NB4 (cell line): ENCODE measurements around the gene ZNF784.
"Not testable (repeated sequence)": the region's sequence is repeated elsewhere in the genome, so short reads cannot be mapped to it uniquely, and the experiment has no call there.

ENCODE experiments used
- POLR2A ChIP-seq: IDR thresholded peaks from 2 replicates; pipeline ENCODE4 v1.6.1; 2011; ENCODE audit warnings: mild to moderate bottlenecking; ENCODE audit not compliant: insufficient read length; ENCODE audit errors: extremely low read depth
- TF ChIP-seq, protein P1 (sequence below): IDR thresholded peaks from one replicate; pipeline ENCODE4 v1.5.1; 2012; ENCODE audit warnings: low read depth, low read length

DNA sequence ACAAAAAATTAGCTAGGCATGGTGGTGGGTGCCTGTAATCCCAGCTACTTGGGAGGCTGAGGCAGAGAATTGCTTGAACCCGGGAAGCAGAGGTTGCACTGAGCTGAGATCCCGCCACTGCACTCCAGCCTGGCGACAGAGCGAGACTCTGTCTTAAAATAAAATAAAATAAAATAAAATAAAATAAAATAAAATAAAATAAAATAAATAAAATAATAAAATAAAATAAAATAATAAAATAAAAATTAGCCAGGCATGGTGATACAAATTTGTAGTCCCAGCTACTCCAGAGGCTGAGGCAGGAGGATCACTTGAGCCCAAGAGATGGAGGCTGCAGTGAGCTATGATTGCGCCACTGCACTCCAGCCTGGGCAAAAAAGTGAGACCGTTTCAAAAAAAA, 50.4 kb downstream of the ZNF784 start:
- TF ChIP-seq, protein P1, sequence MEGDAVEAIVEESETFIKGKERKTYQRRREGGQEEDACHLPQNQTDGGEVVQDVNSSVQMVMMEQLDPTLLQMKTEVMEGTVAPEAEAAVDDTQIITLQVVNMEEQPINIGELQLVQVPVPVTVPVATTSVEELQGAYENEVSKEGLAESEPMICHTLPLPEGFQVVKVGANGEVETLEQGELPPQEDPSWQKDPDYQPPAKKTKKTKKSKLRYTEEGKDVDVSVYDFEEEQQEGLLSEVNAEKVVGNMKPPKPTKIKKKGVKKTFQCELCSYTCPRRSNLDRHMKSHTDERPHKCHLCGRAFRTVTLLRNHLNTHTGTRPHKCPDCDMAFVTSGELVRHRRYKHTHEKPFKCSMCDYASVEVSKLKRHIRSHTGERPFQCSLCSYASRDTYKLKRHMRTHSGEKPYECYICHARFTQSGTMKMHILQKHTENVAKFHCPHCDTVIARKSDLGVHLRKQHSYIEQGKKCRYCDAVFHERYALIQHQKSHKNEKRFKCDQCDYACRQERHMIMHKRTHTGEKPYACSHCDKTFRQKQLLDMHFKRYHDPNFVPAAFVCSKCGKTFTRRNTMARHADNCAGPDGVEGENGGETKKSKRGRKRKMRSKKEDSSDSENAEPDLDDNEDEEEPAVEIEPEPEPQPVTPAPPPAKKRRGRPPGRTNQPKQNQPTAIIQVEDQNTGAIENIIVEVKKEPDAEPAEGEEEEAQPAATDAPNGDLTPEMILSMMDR = not testable (repeated sequence)
- TF ChIP-seq POLR2A = not testable (repeated sequence)
